Mucosa of stomach (tissue), 1 donor: ENCODE measurements around the gene BCAP31.
"Not testable (repeated sequence)": the region's sequence is repeated elsewhere in the genome, so short reads cannot be mapped to it uniquely, and the experiment has no call there.

Source experiments
- H3K27me3 ChIP-seq: one replicate; pipeline ENCODE4 v1.7.0; 2013; ENCODE audit warnings: mild to moderate bottlenecking, low read length; ENCODE audit not compliant: control insufficient read depth, insufficient read depth
- H3K36me3 ChIP-seq: one replicate; pipeline ENCODE4 v1.7.0; 2013; ENCODE audit warnings: low read length; ENCODE audit not compliant: control insufficient read depth, insufficient read depth
- H3K4me1 ChIP-seq: one replicate; pipeline ENCODE4 v1.7.0; 2013; ENCODE audit warnings: mild to moderate bottlenecking, low read length; ENCODE audit not compliant: control insufficient read depth, insufficient read depth
- H3K4me3 ChIP-seq: one replicate; pipeline ENCODE4 v1.7.0; 2013; ENCODE audit warnings: low read length
- H3K9ac ChIP-seq: one replicate; pipeline ENCODE4 v1.7.0; 2013; ENCODE audit warnings: mild to moderate bottlenecking, low read length, moderate library complexity
- H3K9me3 ChIP-seq: one replicate; pipeline ENCODE4 v1.7.0; 2013; ENCODE audit warnings: mild to moderate bottlenecking, low read length, moderate library complexity; ENCODE audit not compliant: control insufficient read depth
- donor health status: Pancreatic carcinoma.

BCAP31 gene

GRCh38 chrX:153749017-153749416 is 24.8 kb upstream of the BCAP31 start:
- not testable (repeated sequence) for H3K9me3 ChIP-seq, H3K4me3 ChIP-seq, H3K27me3 ChIP-seq, H3K9ac ChIP-seq, H3K4me1 ChIP-seq, H3K36me3 ChIP-seq

DNA sequence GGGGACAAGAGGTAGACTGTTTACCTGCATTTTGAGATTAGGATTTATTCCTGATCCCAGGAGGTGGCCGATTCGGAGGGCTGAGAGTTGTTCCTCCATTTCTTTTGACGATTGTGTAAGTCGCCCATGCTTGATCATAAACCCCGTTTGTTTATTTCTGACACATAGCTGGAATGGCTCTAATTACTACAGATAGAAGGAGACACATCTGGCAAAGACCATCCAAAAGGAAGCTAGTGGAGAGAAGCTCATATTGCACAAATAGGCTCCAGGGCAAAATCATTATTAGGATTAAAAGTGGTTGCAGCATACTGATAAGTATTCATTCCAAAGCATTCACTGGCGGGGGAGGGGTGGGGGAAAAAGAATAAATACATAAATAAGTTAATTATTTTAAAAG is 22.8 kb upstream of the BCAP31 start:
- H3K36me3 ChIP-seq, H3K9me3 ChIP-seq, H3K9ac ChIP-seq, H3K27me3 ChIP-seq, H3K4me3 ChIP-seq, H3K4me1 ChIP-seq: not testable (repeated sequence)

GRCh38 chrX:153746359-153746758 is 22.2 kb upstream of the BCAP31 start:
- no peaks in the 10 kb centered on the region for H3K27me3 ChIP-seq
- no peak overlapping the region for H3K4me3 ChIP-seq
- no peaks in the 10 kb centered on the region for H3K36me3 ChIP-seq
- no peak overlapping the region for H3K9ac ChIP-seq
- H3K9me3 ChIP-seq = no peaks in the 10 kb centered on the region
- H3K4me1 ChIP-seq = no peaks in the 10 kb centered on the region

- not testable (repeated sequence) for H3K27me3 ChIP-seq, H3K9me3 ChIP-seq, H3K9ac ChIP-seq, H3K4me1 ChIP-seq, H3K4me3 ChIP-seq, H3K36me3 ChIP-seq
These were observed 20.9 kb upstream of the BCAP31 start for GRCh38 chrX:153745067-153745433.

- no peaks in the 10 kb centered on the region for H3K27me3 ChIP-seq
- no peaks in the 10 kb centered on the region for H3K36me3 ChIP-seq
- H3K9ac ChIP-seq = no peak overlapping the region
- H3K9me3 ChIP-seq = no peaks in the 10 kb centered on the region
- no peak overlapping the region for H3K4me3 ChIP-seq
- no peaks in the 10 kb centered on the region for H3K4me1 ChIP-seq
These were observed 20.3 kb upstream of the BCAP31 start for GRCh38 chrX:153744210-153745066.

DNA sequence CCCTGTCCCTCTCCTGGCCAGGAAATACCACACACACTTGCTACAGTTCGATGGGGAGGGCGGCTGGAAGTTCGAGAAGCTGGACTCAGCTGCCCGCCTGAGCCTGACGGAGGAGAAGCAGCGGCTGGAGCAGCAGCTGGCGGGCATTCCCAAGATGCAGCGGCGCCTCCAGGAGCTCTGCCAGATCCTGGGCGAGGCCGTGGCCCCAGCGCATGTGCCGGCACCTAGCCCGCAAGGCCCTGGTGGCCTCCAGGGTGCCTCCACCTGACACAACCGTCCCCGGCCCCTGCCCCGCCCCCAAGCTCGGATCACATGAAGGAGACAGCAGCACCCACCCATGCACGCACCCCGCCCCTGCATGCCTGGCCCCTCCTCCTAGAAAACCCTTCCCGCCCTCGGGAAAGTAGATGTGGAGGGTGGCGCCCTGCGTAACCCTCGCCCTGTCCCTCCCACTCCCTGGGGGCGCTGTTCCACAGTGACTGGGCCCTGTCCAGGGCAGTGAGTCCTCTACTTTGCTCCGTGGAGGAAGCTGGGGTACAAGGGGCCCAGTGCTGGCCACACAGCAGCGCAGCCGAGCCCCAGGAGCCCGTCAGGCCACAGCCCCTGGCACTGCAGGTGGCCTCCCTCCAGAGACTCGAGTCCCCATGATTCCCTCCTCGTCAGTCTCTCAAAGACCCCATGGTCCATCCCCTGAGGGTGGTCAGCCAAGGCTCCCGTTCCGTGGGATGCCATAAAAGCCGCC is 19.5 kb upstream of the BCAP31 start:
- H3K4me1 ChIP-seq, H3K9ac ChIP-seq, H3K4me3 ChIP-seq, H3K36me3 ChIP-seq, H3K27me3 ChIP-seq, H3K9me3 ChIP-seq: not testable (repeated sequence)

DNA sequence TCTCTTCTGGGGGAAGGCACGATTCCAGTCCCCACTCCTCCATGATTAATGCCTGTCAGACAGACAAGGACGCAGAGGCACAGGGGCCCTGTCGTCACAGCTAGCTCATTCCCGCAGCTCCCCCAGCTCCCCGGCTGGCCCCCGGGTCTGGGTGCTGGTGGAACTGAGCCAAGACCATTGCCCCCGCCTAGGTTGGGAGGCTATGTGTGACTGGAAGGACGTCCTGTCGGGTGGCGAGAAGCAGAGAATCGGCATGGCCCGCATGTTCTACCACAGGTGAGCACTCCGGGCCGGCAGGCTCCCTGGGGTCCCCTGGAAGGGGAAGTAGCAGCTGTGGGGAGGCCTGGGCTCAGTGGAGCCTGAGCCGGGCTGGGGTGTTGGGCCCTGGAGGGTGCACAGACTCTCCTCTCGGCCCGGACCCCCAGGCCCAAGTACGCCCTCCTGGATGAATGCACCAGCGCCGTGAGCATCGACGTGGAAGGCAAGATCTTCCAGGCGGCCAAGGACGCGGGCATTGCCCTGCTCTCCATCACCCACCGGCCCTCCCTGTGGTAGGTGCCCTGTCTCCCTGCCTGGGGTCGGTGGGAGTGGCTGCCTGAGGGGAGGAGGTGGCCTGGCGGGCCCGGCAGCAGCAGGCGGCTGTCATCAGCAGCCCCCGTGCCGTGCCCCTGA is 18.7 kb upstream of the BCAP31 start:
- not testable (repeated sequence) for H3K4me3 ChIP-seq, H3K4me1 ChIP-seq, H3K36me3 ChIP-seq, H3K27me3 ChIP-seq, H3K9me3 ChIP-seq, H3K9ac ChIP-seq

DNA sequence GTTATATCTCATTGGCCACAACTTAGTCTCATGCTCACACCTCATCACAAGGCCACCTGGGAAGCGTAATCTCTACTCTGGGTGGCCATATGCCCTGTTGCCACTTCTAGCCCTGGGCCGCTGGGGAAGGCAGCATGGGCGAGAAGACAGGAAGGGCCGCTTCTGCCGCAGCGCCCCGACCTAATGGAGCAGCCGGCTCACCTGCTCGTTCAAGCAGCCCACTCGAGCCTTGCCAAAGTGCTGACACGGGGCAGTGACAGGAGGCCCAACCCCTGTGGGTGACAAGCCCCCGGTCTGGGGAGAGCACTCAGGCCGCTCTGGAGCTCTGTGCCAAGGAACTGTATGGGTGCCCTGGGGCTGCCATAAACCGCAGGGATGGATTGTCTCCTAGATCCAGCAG is 17.9 kb upstream of the BCAP31 start:
- H3K4me1 ChIP-seq, H3K4me3 ChIP-seq, H3K27me3 ChIP-seq, H3K9ac ChIP-seq, H3K36me3 ChIP-seq, H3K9me3 ChIP-seq: not testable (repeated sequence)

DNA sequence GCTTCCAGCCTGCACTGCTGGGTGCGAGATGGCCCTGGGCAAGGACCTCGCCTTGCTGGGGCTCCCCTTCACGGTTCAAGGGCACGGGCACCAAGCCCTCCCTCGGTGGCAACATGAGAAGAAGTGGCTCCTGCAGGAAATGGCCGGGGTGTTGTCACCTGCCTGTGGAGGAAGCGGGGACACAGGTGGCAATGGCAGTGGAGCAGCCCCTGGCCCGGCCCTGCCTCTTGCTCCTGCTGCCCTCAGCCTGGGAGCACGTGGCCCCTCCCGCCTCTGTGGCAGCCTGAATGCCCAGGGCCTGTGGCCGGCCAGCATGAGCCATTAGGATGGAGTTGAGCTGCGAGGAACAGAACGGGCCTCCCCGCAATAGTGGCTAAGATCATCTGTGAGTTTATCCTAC is 17.3 kb upstream of the BCAP31 start:
- Histone ChIP-seq H3K36me3 (no peaks in the 10 kb centered on the region), H3K4me1 (no peaks in the 10 kb centered on the region), H3K4me3 (no peak overlapping the region), H3K27me3 (no peaks in the 10 kb centered on the region), H3K9me3 (no peaks in the 10 kb centered on the region), H3K9ac (no peak overlapping the region)

DNA sequence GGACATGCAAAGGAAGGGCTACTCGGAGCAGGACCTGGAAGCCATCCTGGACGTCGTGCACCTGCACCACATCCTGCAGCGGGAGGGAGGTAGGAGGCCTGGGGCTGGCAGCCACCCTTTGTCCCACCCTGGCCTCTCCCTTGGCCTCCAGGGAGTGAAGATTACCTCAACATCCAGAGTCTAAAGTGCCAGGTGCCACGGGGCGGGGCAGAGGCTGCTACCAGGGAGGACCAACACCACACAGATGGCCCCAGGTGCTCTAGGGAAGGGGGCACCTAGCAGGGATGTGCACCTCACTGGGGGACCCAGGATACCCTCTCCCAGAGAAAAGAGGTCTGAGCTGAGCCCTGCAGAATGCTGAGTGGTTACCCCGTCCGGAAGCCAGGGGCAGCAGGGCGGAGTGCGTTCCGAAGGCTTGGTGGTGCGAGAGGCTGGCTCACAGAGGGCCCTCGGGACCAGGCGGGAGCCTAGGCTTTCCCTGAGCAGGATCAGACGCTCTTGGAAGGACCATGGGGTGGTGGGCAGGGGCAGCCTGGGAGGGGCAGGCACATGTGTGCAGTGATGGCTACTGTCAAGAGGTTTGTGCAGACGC is 16.5 kb upstream of the BCAP31 start:
- Histone ChIP-seq H3K27me3 (no peaks in the 10 kb centered on the region), H3K4me1 (no peaks in the 10 kb centered on the region), H3K36me3 (no peaks in the 10 kb centered on the region), H3K4me3 (no peak overlapping the region), H3K9me3 (no peaks in the 10 kb centered on the region), H3K9ac (no peak overlapping the region)

- Histone ChIP-seq H3K9ac (no peak overlapping the region), H3K4me3 (no peak overlapping the region), H3K9me3 (no peaks in the 10 kb centered on the region), H3K27me3 (no peaks in the 10 kb centered on the region), H3K4me1 (no peaks in the 10 kb centered on the region), H3K36me3 (no peaks in the 10 kb centered on the region)
These were observed 15.7 kb upstream of the BCAP31 start for GRCh38 chrX:153739754-153740486.
